HG02798 (cell line): ENCODE results near the gene DAB1.
"Not testable (repeated sequence)": the region's sequence is repeated elsewhere in the genome, so short reads cannot be mapped to it uniquely, and the experiment has no call there.

ENCODE experiments used
- ATAC-seq: cut with Tn5 transposase; IDR thresholded peaks from one replicate; pipeline ENCODE4 v1.9.1; 2021; ENCODE audit warnings: mild to moderate bottlenecking; ENCODE audit not compliant: unreplicated experiment, poor library complexity

The DAB1 gene

GRCh38 chr1:57101209-57101608 is 322.7 kb downstream of the DAB1 start:
- no peak for ATAC-seq

- ATAC-seq = no peak
These were observed 329.1 kb downstream of the DAB1 start for GRCh38 chr1:57094749-57095148.

- ATAC-seq = no peak
These were observed 330.7 kb downstream of the DAB1 start for GRCh38 chr1:57093122-57093521.

- ATAC-seq = no peak
These were observed 332.2 kb downstream of the DAB1 start for GRCh38 chr1:57091642-57092041.

GRCh38 chr1:57089855-57090254 is 334.0 kb downstream of the DAB1 start:
- ATAC-seq = no peak

- no peak for ATAC-seq
These were observed 334.6 kb downstream of the DAB1 start for GRCh38 chr1:57089221-57089620.

GRCh38 chr1:57088653-57089052 is 335.2 kb downstream of the DAB1 start:
- ATAC-seq = no peak

GRCh38 chr1:57087660-57088059 is 336.2 kb downstream of the DAB1 start:
- not testable (repeated sequence) for ATAC-seq

GRCh38 chr1:57086154-57086553 is 337.7 kb downstream of the DAB1 start:
- ATAC-seq = no peak

- no peak for ATAC-seq
These were observed 339.2 kb downstream of the DAB1 start for GRCh38 chr1:57084701-57085100.

- ATAC-seq = no peak
These were observed 341.0 kb downstream of the DAB1 start for GRCh38 chr1:57082711-57083439.

- no peak for ATAC-seq
These were observed 344.3 kb downstream of the DAB1 start for GRCh38 chr1:57079454-57080157.

GRCh38 chr1:57072401-57073110 is 351.3 kb downstream of the DAB1 start:
- ATAC-seq = no peak

GRCh38 chr1:57067863-57068262 is 356.0 kb downstream of the DAB1 start:
- ATAC-seq = no peak

GRCh38 chr1:57066980-57067610 is 356.8 kb downstream of the DAB1 start:
- ATAC-seq = no peak

GRCh38 chr1:57065442-57065841 is 358.4 kb downstream of the DAB1 start:
- no peak for ATAC-seq

- no peak for ATAC-seq
These were observed 359.3 kb downstream of the DAB1 start for GRCh38 chr1:57064379-57065140.

- ATAC-seq = no peak
These were observed 360.3 kb downstream of the DAB1 start for GRCh38 chr1:57063406-57064125.

- no peak for ATAC-seq
These were observed 362.5 kb downstream of the DAB1 start for GRCh38 chr1:57061369-57061768.
